Sigmoid colon (tissue), 7 donors: ENCODE data around the gene BPIFB3. TPM values are rescaled to one million over a fixed set of nuclear protein-coding genes. Genes with fewer than 3 reads are reported as not detected.

Experiments used
- DNase-seq: peaks from one replicate; pipeline ENCODE4 v3.0.0-alpha.2; 2019
- H3K27ac ChIP-seq, 4 donors: fragments of 200-600 bp; sonication (generic); one replicate each; pipeline ENCODE4 v1.5.1; 2016 to 2019; ENCODE audit warnings: mild to moderate bottlenecking in 1 of 4
- H3K27me3 ChIP-seq, 3 donors: fragments of 200-600 bp; sonication (generic); one replicate each; pipeline ENCODE4 v1.5.1; 2019; ENCODE audit warnings: mild to moderate bottlenecking in 1 of 3
- H3K36me3 ChIP-seq, 4 donors: fragments of 200-600 bp; sonication (generic); one replicate each; pipeline ENCODE4 v1.5.1; 2016 to 2019
- H3K4me1 ChIP-seq, 4 donors: fragments of 200-600 bp; sonication (generic); one replicate each; pipeline ENCODE4 v1.5.1; 2017 to 2019
- H3K4me3 ChIP-seq, 4 donors: fragments of 200-600 bp; sonication (generic); one replicate each; pipeline ENCODE4 v1.5.1; 2017 to 2019; ENCODE audit warnings: mild to moderate bottlenecking in 2 of 4, moderate library complexity in 1 of 4
- H3K9me3 ChIP-seq, 4 donors: fragments of 200-600 bp in 3 of 4; sonication (generic) in 3 of 4; one replicate each; pipeline versions ENCODE4 v1.5.1 to v1.6.1; 2013 to 2019
- EP300 ChIP-seq, 4 donors: sonication (generic); formaldehyde crosslinking; IDR thresholded peaks; one replicate each; pipeline ENCODE4 v1.6.1; 2017; ENCODE audit warnings: antibody characterized with exemption in 4 of 4
- POLR2A ChIP-seq, 2 donors: fragments of 450-650 bp; IDR thresholded peaks; one replicate each; pipeline ENCODE4 v1.6.1; 2016; ENCODE audit warnings: antibody characterized with exemption in 2 of 2, mild to moderate bottlenecking in 2 of 2, moderate library complexity in 2 of 2
- POLR2AphosphoS5 ChIP-seq, 4 donors: sonication (generic); formaldehyde crosslinking; IDR thresholded peaks; one replicate each; pipeline ENCODE4 v1.6.1; 2017; ENCODE audit warnings: antibody characterized with exemption in 4 of 4
- WGBS, 2 donors: extraction: QIAGEN DNeasy Blood & Tissue Kit; methylation state at CpG; one replicate each; pipeline ENCODE4 v1.1.7; 2013; 5-methylcytosine and 5-hydroxymethylcytosine counted together
- intact Hi-C: fragments of 100-400 bp; cut with DNase I; formaldehyde crosslinking; loops from one replicate; pipeline ENCODE4 v1.15.1; 2023
- polyA plus RNA-seq, 3 donors: library from polyadenylated mRNA; stranded (reverse); fragments of 200-250 nt; gene quantifications; one replicate each; pipeline ENCODE4 v1.2.3, GENCODE V29; 2013
- total RNA-seq, 4 donors: library from RNA; depleted of rRNA; stranded (reverse); fragments of >200 nt; gene quantifications; one replicate each; pipeline ENCODE4 v1.1.0, GENCODE V29; 2016
- TF ChIP-seq, protein P1 (sequence below), 4 experiments: fragments of 450-650 bp in 3 of 4; fragments of 200-600 bp in 1 of 4; IDR thresholded peaks; one replicate each; pipeline ENCODE4 v1.5.1; 2016 to 2019; ENCODE audit warnings: antibody characterized with exemption in 4 of 4, mild to moderate bottlenecking in 3 of 4, moderate library complexity in 2 of 4
- donor health status: healthy with polysubstance abuse.
- donor health status: Bipolar disorder and iron deficiency.
- donor health status: healthy.

Gene BPIFB3
- total and polyA plus RNA-seq, 7 donors, result not detected

DNA sequence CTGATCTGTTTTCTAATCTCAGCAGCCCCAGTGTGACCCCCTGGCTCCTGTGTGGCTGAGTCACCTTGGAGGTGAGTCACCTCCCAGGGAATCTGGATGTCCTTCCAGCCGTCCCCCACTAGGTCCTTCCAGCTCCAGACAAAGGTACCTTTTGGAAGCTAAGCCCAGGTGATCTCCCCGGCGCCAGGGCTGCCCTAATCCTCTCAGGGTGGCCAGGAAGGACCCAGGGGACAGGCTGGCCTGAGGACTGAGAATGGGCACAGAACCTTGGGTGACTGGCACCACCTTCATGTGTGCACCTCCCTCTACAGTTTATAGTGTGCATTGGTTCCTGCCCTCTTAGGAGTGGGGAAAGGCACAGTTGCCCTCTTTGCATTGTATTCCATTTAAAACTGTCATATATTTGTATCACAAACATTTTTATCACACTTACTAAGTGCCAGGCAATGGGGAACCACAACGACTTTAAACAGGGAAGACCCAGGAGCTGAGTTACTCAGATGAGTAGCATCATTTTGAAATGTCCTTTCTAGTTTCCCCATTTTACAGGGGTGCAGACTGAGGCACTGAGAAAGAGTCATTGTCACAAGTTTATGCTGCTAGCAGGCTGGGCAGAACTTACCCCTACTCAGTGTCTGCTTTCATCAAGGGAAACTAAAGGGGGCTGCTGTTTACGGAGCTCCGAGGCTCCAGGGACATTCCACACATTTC lies 23.1 kb downstream of the BPIFB3 start:
- Histone ChIP-seq H3K27ac (no peak overlapping the region), H3K9me3 (no peaks in the 10 kb centered on the region), H3K27me3 (peaks cover 0 to 12% (median 0%) of the 10 kb centered on the region in 3 donors), H3K4me3 (no peak overlapping the region), H3K36me3 (no peaks in the 10 kb centered on the region), H3K4me1 (no peaks in the 10 kb centered on the region)
- intact Hi-C loops, result no loop called here
- 62 to 74% methylated on average over 6 of the region's 6 CpGs for whole genome bisulfite sequencing, 2 donors
- TF ChIP-seq EP300 (IDR thresholded peaks at IDR 0.05) (no peak), POLR2A (IDR thresholded peaks at IDR 0.05) (no peak)
- TF ChIP-seq, protein P1, sequence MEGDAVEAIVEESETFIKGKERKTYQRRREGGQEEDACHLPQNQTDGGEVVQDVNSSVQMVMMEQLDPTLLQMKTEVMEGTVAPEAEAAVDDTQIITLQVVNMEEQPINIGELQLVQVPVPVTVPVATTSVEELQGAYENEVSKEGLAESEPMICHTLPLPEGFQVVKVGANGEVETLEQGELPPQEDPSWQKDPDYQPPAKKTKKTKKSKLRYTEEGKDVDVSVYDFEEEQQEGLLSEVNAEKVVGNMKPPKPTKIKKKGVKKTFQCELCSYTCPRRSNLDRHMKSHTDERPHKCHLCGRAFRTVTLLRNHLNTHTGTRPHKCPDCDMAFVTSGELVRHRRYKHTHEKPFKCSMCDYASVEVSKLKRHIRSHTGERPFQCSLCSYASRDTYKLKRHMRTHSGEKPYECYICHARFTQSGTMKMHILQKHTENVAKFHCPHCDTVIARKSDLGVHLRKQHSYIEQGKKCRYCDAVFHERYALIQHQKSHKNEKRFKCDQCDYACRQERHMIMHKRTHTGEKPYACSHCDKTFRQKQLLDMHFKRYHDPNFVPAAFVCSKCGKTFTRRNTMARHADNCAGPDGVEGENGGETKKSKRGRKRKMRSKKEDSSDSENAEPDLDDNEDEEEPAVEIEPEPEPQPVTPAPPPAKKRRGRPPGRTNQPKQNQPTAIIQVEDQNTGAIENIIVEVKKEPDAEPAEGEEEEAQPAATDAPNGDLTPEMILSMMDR (IDR thresholded peaks at IDR 0.05), result no peak
- no peak for DNase-seq

DNA sequence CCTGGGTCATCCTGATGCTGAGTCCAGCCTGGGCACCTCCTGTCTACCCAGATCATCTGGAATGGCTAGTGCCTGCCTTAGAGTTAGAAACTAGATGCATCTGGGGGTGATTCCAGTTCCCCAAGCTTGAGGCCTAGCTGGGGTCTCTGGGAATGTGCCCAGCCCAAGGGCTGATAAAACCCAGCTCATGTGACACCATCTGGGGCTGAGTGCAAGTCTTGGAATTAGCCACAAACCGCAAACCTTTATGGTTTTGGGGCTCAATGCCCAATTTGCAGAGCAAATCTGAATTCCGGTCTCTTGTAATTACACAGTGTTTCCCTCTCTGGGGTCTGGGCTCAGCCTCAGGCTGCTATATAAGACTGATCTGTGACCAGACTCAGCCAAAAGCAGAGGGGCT lies 25.6 kb downstream of the BPIFB3 start, which contains the start of gene BPIFB4:
Gene BPIFB4 (plus strand): TSS at position 385 of the 400 bp plus-strand sequence. CDS start 1,884 bp downstream, outside the sequence.
- no peaks in the 10 kb centered on the region for H3K36me3 ChIP-seq
- WGBS, 2 donors, result 80 to 86% methylated on average over 2 of the region's 2 CpGs
- no peak for DNase-seq
- H3K27me3 ChIP-seq, result peaks cover 0 to 15% (median 6%) of the 10 kb centered on the region in 3 donors
- H3K4me3 ChIP-seq, result no peak within 1 kb of the TSS
- no peak for TF ChIP-seq POLR2AphosphoS5 (IDR thresholded peaks at IDR 0.05)
- intact Hi-C loops, result no loop called here
- H3K4me1 ChIP-seq, result no peaks in the 10 kb centered on the region
- H3K27ac ChIP-seq, result no peak within 1 kb of the TSS
- no peaks in the 10 kb centered on the region for H3K9me3 ChIP-seq

DNA sequence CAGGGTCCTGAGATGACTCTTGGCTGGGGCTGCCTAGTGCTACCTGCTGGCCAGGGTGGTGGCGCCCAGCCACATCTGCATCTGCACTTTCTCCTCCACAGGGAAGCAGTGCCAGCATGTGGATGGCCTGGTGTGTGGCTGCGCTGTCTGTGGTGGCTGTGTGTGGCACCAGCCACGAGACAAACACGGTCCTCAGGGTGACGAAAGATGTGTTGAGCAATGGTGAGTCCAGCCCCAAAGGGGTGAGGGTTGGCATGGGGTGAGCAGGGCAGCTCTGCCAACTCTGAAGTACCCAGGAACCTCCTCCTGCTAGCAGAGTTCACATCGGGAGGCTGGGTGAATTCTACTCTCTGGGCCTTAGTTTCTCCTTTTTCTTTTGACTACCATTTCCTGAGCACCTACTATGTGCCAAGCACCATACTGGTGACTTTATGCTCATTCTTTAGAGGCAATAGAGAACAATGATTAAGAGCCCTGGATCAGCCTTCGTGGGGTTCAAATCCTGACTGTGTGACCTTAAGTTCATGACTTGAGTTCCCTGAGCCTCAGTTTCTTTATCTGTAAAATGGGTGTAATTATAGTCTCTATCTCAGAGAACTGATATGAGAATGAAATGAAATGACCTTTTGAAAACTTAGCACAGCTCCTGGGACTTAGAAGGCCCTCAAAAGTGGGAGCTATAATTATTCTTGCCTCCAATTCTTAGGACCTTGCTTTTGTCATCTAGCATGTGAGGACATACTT lies 27.9 kb downstream of the BPIFB3 start:
- WGBS, 2 donors, result 74 to 84% methylated on average over 7 of the region's 7 CpGs
- H3K4me3 ChIP-seq, result no peak overlapping the region
- intact Hi-C loops, result no loop called here

DNA sequence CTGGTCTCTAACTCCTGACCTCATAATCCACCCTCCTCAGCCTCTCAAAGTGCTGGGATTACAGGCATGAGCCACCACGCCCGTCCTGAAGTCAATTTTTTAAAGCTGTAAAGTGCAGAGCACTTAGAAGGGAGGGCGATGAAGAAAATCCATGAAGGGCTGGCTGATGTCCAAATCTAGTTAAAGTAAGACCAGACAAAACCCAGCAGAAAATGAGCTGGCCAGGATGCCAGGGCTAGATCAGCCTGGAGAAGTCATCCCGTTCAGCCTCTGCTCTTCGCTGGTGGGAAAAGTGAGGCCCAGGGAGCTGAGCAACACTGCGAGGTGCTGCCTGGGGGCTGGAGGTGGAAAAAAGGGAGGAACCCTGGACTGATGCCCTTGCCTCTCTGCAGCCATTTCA lies 28.8 kb downstream of the BPIFB3 start:
- H3K36me3 ChIP-seq, result no peaks in the 10 kb centered on the region
- 38 to 70% methylated on average over 6 of the region's 6 CpGs for WGBS, 2 donors
- H3K9me3 ChIP-seq, result no peaks in the 10 kb centered on the region
- DNase-seq, result no peak
- intact Hi-C loops, result no loop called here
- H3K4me1 ChIP-seq, result no peaks in the 10 kb centered on the region
- no peak overlapping the region for H3K27ac ChIP-seq
- peaks cover 0 to 6% (median 3%) of the 10 kb centered on the region in 3 donors for H3K27me3 ChIP-seq
- H3K4me3 ChIP-seq, result no peak overlapping the region
- TF ChIP-seq, protein P1 (IDR thresholded peaks at IDR 0.05), result no peak
- TF ChIP-seq POLR2A (IDR thresholded peaks at IDR 0.05) (no peak), EP300 (IDR thresholded peaks at IDR 0.05) (no peak), POLR2AphosphoS5 (IDR thresholded peaks at IDR 0.05) (no peak)

More for the DNA sequence above, 27.9 kb downstream of the BPIFB3 start:
- no peak for DNase-seq
- Histone ChIP-seq H3K27me3 (peaks cover 0 to 7% (median 6%) of the 10 kb centered on the region in 3 donors), H3K27ac (no peak overlapping the region), H3K9me3 (no peaks in the 10 kb centered on the region), H3K4me1 (no peaks in the 10 kb centered on the region), H3K36me3 (no peaks in the 10 kb centered on the region)
- TF ChIP-seq POLR2AphosphoS5 (IDR thresholded peaks at IDR 0.05) (no peak), EP300 (IDR thresholded peaks at IDR 0.05) (no peak), POLR2A (IDR thresholded peaks at IDR 0.05) (no peak)
- TF ChIP-seq, protein P1 (IDR thresholded peaks at IDR 0.05), result no peak
